ENCODE data around the gene ATF6B.

The ATF6B gene

GRCh38 chr6:32127717-32128592 is at the start of gene ATF6B:
TSS of gene ATF6B (minus strand) at chr6:32128246. CDS start at chr6:32128207, 39 bp downstream.
- peak; percentile 99 for DNase-seq

- peak; percentile 36 for DNase-seq
Observed at GRCh38 chr6:32177183-32177787, 49.2 kb upstream of the ATF6B start.

- no peak for DNase-seq
Observed at GRCh38 chr6:32176476-32177182, 48.6 kb upstream of the ATF6B start.

- DNase-seq: peak; percentile 96
Observed at GRCh38 chr6:32175711-32176475, 47.8 kb upstream of the ATF6B start, which contains the start of gene AGPAT1. TSS of gene AGPAT1 (minus strand) at chr6:32176084. CDS start at chr6:32171496, 4,588 bp downstream.

- DNase-seq: no peak
Observed at GRCh38 chr6:32175322-32175710, 47.3 kb upstream of the ATF6B start.

GRCh38 chr6:32174416-32174815 is 46.4 kb upstream of the ATF6B start:
- DNase-seq: no peak

GRCh38 chr6:32173051-32173727 is 45.1 kb upstream of the ATF6B start:
- DNase-seq: no peak

GRCh38 chr6:32171234-32171633 is 43.2 kb upstream of the ATF6B start:
- no peak for DNase-seq

- no peak for DNase-seq
Observed at GRCh38 chr6:32170294-32170693, 42.2 kb upstream of the ATF6B start.

GRCh38 chr6:32168807-32169591 is 41.0 kb upstream of the ATF6B start:
- no peak for DNase-seq

- DNase-seq: no peak
Observed at GRCh38 chr6:32168350-32168749, 40.3 kb upstream of the ATF6B start.

- no peak for DNase-seq
Observed at GRCh38 chr6:32167761-32168262, 39.8 kb upstream of the ATF6B start.

GRCh38 chr6:32167154-32167760 is 39.2 kb upstream of the ATF6B start:
- no peak for DNase-seq

GRCh38 chr6:32166411-32167061 is 38.5 kb upstream of the ATF6B start:
- no peak for DNase-seq

GRCh38 chr6:32164295-32164694 is 36.2 kb upstream of the ATF6B start, which contains the start of gene EGFL8:
TSS of gene EGFL8 (plus strand) at chr6:32164595. CDS start at chr6:32166166, 1,571 bp downstream.
- no peak for DNase-seq

GRCh38 chr6:32163559-32164258 is 35.7 kb upstream of the ATF6B start:
- DNase-seq: no peak

GRCh38 chr6:32158052-32158451 is 30.0 kb upstream of the ATF6B start:
- DNase-seq: no peak

GRCh38 chr6:32156891-32157290 is 28.8 kb upstream of the ATF6B start:
- no peak for DNase-seq

- DNase-seq: peak; percentile 62
Observed at GRCh38 chr6:32154514-32155161, 26.6 kb upstream of the ATF6B start.
